NB4 (cell line): ENCODE data around the gene TLE3.

Source experiments
- DNase-seq: peaks from one replicate; pipeline ENCODE4 v3.0.0; 2010; ENCODE audit warnings: low read depth
- H3K4me3 ChIP-seq: one replicate; pipeline ENCODE4 v1.5.1; 2011; ENCODE audit warnings: mild to moderate bottlenecking, low read depth, low read length, moderate library complexity
- MYC ChIP-seq: IDR thresholded peaks from 2 replicates; pipeline ENCODE4 v1.6.1; 2011; ENCODE audit warnings: low read depth, low read length
- POLR2A ChIP-seq: IDR thresholded peaks from 2 replicates; pipeline ENCODE4 v1.6.1; 2011; ENCODE audit warnings: mild to moderate bottlenecking; ENCODE audit not compliant: insufficient read length; ENCODE audit errors: extremely low read depth
- TF ChIP-seq, protein P1 (sequence below): IDR thresholded peaks from one replicate; pipeline ENCODE4 v1.5.1; 2012; ENCODE audit warnings: low read depth, low read length
- TF ChIP-seq, protein P2 (sequence below): IDR thresholded peaks from 2 replicates; pipeline ENCODE4 v1.6.1; 2011; ENCODE audit warnings: low read depth, low read length

Gene TLE3

DNA sequence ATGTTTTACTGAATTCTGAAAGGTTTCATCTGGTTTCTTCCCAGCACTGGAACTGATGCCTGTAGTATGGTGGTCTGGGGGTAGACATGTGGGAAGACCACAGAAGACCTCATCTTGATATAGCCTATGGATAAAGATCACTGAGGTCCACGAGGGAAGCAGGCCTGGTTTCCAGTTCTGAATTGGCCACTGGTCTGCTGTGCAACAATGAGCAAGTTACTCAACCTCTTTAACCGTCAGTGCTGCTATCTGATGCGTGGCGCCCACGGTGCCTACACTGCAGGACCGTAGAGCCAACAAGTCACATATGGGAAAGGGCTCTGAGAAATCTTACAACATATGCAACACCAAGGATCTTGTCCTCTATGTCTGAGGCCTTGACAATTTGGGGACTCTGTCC, 13.3 kb downstream of the TLE3 start:
- DNase-seq, result no peak
- no peak overlapping the region for H3K4me3 ChIP-seq
- TF ChIP-seq POLR2A, result no peak
- TF ChIP-seq, protein P1, sequence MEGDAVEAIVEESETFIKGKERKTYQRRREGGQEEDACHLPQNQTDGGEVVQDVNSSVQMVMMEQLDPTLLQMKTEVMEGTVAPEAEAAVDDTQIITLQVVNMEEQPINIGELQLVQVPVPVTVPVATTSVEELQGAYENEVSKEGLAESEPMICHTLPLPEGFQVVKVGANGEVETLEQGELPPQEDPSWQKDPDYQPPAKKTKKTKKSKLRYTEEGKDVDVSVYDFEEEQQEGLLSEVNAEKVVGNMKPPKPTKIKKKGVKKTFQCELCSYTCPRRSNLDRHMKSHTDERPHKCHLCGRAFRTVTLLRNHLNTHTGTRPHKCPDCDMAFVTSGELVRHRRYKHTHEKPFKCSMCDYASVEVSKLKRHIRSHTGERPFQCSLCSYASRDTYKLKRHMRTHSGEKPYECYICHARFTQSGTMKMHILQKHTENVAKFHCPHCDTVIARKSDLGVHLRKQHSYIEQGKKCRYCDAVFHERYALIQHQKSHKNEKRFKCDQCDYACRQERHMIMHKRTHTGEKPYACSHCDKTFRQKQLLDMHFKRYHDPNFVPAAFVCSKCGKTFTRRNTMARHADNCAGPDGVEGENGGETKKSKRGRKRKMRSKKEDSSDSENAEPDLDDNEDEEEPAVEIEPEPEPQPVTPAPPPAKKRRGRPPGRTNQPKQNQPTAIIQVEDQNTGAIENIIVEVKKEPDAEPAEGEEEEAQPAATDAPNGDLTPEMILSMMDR, result no peak
- TF ChIP-seq, protein P2, sequence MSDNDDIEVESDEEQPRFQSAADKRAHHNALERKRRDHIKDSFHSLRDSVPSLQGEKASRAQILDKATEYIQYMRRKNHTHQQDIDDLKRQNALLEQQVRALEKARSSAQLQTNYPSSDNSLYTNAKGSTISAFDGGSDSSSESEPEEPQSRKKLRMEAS, result no peak

DNA sequence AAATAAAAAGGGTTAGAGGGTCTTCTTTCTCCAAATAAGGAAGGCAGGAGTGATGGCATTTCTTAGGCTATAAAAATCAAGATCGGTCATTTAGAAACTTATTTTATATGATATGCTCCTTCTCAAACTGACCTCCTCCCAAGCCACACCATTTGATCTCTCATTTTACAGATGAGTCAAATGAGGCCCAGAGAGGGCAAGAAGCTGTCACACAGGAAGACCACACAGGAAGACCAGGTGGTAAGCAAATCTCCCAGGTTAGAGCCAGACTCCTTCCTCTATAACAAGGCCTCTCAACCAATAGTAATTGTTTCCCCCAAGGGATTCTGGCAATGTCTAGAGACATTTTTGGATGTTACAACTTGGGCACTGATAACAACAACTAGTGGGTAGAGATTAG, 13.8 kb downstream of the TLE3 start:
- no peak overlapping the region for H3K4me3 ChIP-seq
- TF ChIP-seq MYC (no peak), POLR2A (no peak)
- TF ChIP-seq, protein P1, result no peak
- TF ChIP-seq, protein P2, result no peak
- no peak for DNase-seq

DNA sequence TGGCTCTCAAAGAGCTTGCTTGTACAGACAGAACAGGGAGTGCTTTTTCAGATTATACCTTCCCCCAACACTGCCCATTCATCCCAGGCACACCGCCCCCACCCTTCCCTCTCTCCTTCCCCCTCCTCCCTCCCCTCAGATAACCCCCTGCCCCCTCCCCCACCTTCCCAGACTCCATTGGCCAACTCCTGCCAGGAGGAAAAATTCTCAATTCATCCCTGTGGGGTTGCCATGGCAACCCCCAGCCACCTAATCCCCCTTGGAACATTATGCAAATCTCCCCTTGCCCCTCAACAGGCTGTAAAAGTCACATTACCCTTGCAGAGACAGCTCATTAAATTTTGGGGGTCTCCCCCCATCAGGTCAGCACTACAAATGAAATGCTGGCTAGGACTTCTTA, 14.3 kb downstream of the TLE3 start:
- no peak overlapping the region for H3K4me3 ChIP-seq
- no peak for DNase-seq
- TF ChIP-seq, protein P2, result no peak

DNA sequence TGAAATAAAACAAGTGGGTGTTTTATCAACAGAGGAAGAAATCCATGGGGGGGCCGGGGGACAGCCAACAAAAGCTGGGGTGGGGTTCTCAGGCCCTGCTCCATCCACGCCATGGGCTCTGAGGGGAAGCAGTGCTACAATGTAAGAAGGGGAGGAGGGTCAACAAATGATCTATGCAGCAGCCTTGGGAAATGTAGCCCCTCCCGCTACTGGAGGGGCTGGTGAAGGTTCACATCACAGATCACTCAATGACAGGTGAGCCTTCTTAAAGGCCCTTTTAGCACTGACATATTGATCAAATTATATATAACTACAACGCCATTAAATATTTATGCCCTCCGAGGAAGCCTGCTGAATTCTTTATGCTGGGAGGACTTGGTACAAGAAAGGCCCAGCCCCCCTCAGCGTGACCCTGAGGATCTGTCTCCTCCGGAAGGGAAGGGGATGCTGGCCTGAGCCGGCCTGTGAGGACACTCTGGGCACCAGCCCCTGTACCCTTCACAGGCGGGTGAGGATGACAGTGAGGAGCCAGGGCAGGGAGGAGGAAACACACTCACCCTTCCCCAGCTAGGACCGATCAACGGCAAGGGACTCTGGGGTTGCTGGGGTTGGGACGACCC, 15.3 kb downstream of the TLE3 start:
- TF ChIP-seq, protein P1, result no peak
- TF ChIP-seq POLR2A (no peak), MYC (no peak)
- TF ChIP-seq, protein P2, result no peak
- no peak overlapping the region for H3K4me3 ChIP-seq
- DNase-seq, result no peak

DNA sequence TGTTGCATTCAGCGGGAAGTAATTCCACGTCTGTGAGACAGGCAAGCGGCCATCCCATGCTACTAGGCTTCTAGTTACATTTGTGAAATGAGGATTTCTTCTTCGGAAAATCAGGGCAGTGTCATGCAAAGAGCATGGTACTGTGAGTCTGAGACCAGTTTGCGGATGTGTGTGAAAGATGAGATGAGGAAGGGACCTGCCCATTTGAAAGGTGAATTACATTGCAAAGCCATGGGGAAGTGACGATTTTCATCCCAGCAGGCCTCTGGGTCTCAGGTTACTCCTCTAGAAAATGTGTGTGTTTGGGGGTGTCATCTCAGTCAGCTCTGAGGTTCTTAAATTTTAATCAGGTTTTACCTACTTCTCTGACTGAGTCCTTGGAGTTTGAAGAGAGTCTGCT, 16.1 kb downstream of the TLE3 start:
- H3K4me3 ChIP-seq, result no peak overlapping the region
- TF ChIP-seq, protein P1, result no peak
- TF ChIP-seq, protein P2, result no peak
- TF ChIP-seq POLR2A (no peak), MYC (no peak)
- no peak for DNase-seq

DNA sequence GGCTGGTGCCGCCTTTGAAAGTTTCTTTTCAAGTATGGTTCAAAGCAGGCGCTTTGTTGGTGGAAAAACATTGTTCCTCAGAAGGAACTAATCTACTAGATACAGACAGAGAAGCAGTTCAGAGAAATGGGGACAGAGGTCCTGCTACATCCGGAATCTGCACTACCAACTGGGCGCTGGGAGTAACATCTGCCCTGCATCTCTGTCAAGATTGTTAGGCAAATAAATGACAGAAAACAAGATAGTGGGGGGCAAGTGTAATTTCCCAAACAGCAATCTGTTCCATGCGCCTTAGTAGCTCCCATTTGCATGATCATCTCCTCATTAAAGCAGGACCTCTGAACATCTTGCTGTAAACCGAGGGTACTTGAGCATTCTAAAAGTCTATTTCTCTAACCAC, 17.4 kb downstream of the TLE3 start:
- no peak for DNase-seq
- H3K4me3 ChIP-seq, result no peak overlapping the region
- TF ChIP-seq, protein P1, result no peak
